Glutamatergic neuron (in vitro differentiated cells): ENCODE data around the gene TSPAN31. TPM values are rescaled to one million over a fixed set of nuclear protein-coding genes. Genes with fewer than 3 reads are reported as not detected.
A peak's percentile ranks its signal among the peaks of the same experiment; 100 is the strongest.

ENCODE experiments used
- DNase-seq: peaks from one replicate; pipeline ENCODE4 v3.0.0; 2022
- H3K27ac Mint-ChIP-seq: one replicate; pipeline ENCODE4 v1.8.0; 2020; ENCODE audit warnings: mild to moderate bottlenecking, mixed read lengths, inconsistent platforms; ENCODE audit not compliant: unreplicated experiment
- H3K27me3 Mint-ChIP-seq: one replicate; pipeline ENCODE4 v1.8.0; 2020; ENCODE audit warnings: mild to moderate bottlenecking, moderate library complexity, mixed read lengths, inconsistent platforms; ENCODE audit not compliant: unreplicated experiment
- H3K36me3 Mint-ChIP-seq: one replicate; pipeline ENCODE4 v1.8.0; 2020; ENCODE audit warnings: mild to moderate bottlenecking, mixed read lengths, inconsistent platforms; ENCODE audit not compliant: unreplicated experiment
- H3K4me1 Mint-ChIP-seq: one replicate; pipeline ENCODE4 v1.8.0; 2020; ENCODE audit warnings: mild to moderate bottlenecking, low read depth, mixed read lengths, inconsistent platforms; ENCODE audit not compliant: unreplicated experiment
- H3K4me3 Mint-ChIP-seq: one replicate; pipeline ENCODE4 v1.8.0; 2020; ENCODE audit warnings: mild to moderate bottlenecking, mixed read lengths, inconsistent platforms; ENCODE audit not compliant: unreplicated experiment
- H3K9me3 Mint-ChIP-seq: one replicate; pipeline ENCODE4 v1.8.0; 2020; ENCODE audit warnings: mild to moderate bottlenecking, moderate library complexity, mixed read lengths, inconsistent platforms; ENCODE audit not compliant: unreplicated experiment
- total RNA-seq: library from RNA; stranded (reverse); fragmentation: NEBNext Ultra II Directional; extraction: Animal tissue kit (Norgen Biotek cat#: 25700); gene quantifications from one replicate; pipeline ENCODE4 v1.2.1, GENCODE V29; 2021; ENCODE audit not compliant: unreplicated experiment
- TF ChIP-seq, protein P1 (sequence below): fragments of 200-600 bp; sonication (generic); IDR thresholded peaks from one replicate; pipeline ENCODE4 v1.5.0; 2021; ENCODE audit not compliant: partially characterized antibody, unreplicated experiment

TSPAN31 gene
- total RNA-seq, 1 donor from 2014 or later, result 27.2 TPM

DNA sequence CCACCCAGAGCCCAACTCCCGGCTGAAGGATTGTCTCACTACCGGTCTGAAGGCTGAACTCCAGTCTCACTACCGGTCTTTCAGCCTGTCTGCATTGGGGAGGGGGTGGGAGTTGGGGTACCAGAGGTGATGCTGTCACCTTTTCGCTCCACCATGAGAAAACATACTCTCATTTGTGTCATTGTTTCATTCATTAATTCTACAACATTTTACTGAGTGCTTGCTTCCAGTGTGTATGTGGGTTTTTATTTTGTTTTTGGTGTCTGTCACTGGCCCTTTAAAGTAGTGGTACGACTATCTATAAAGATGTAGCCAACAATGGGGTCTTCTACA is 7.8 kb downstream of the TSPAN31 start:
- H3K27ac Mint-ChIP-seq, result peak overlapping the region; percentile 100
- H3K4me1 Mint-ChIP-seq, result peaks cover 28% of the 10 kb centered on the region
- no peak for DNase-seq
- peaks cover 19% of the 10 kb centered on the region for H3K27me3 Mint-ChIP-seq
- peak overlapping the region; percentile 100 for H3K4me3 Mint-ChIP-seq
- TF ChIP-seq, protein P1, sequence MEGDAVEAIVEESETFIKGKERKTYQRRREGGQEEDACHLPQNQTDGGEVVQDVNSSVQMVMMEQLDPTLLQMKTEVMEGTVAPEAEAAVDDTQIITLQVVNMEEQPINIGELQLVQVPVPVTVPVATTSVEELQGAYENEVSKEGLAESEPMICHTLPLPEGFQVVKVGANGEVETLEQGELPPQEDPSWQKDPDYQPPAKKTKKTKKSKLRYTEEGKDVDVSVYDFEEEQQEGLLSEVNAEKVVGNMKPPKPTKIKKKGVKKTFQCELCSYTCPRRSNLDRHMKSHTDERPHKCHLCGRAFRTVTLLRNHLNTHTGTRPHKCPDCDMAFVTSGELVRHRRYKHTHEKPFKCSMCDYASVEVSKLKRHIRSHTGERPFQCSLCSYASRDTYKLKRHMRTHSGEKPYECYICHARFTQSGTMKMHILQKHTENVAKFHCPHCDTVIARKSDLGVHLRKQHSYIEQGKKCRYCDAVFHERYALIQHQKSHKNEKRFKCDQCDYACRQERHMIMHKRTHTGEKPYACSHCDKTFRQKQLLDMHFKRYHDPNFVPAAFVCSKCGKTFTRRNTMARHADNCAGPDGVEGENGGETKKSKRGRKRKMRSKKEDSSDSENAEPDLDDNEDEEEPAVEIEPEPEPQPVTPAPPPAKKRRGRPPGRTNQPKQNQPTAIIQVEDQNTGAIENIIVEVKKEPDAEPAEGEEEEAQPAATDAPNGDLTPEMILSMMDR, result no peak
- H3K9me3 Mint-ChIP-seq, result peaks cover 22% of the 10 kb centered on the region
- H3K36me3 Mint-ChIP-seq, result peaks cover 8% of the 10 kb centered on the region

GRCh38 chr12:57753756-57754337 is 9.0 kb downstream of the TSPAN31 start:
- DNase-seq, result no peak
- H3K9me3 Mint-ChIP-seq, result peaks cover 22% of the 10 kb centered on the region
- H3K36me3 Mint-ChIP-seq, result peaks cover 5% of the 10 kb centered on the region
- TF ChIP-seq, protein P1, result no peak
- no peak overlapping the region for H3K27ac Mint-ChIP-seq
- peaks cover 19% of the 10 kb centered on the region for H3K27me3 Mint-ChIP-seq
- peak overlapping the region; percentile 88 for H3K4me3 Mint-ChIP-seq
- H3K4me1 Mint-ChIP-seq, result peaks cover 28% of the 10 kb centered on the region

DNA sequence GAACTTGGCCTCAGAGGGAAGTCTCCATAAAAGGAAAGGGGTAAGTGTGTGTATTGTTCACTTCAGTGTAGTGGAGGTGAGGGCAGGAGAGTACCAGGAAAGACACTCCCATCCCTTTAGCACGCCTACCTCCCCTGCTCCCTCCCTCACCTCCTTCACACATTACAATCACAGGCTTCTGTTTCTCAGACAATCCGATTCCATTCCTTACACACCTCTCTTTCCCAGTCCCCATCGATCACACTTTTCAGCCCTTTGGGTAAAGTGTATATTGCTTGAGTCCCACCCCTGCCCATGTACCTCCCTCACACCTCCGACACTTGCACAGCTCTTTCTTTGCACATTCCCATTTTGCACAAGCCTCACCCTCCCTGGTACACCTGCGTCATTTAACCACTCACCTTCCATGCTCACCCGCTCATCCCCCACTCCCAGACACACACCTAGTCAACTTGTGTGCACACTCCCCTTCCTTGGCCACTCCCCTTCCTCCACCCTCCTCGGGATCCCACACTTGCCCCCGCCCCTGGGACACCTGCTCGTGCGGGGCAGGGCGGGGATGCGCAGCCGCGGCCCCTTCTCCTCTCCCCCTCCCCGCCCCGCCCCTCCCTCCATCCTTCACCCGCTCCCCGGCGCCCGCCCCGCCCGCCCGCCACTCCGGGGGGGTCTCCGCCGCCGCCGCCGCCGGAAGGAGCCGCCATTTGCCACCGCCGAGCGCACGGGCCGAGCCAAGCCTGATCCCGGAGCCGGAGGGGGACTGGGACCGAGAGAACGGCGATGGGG is 9.8 kb downstream of the TSPAN31 start, which contains the start of gene MARCHF9:
TSS of gene MARCHF9 (plus strand) at position 693 of the 783 bp plus-strand sequence. CDS start 426 bp downstream, outside the sequence.
- Mint-ChIP-seq H3K4me3 (peak within 1 kb of the TSS; percentile 88), H3K4me1 (peaks cover 28% of the 10 kb centered on the region), H3K27ac (peak within 1 kb of the TSS; percentile 2), H3K27me3 (peaks cover 21% of the 10 kb centered on the region), H3K9me3 (peaks cover 22% of the 10 kb centered on the region), H3K36me3 (peaks cover 5% of the 10 kb centered on the region)
- peak; percentile 64 for DNase-seq
- TF ChIP-seq, protein P1, result no peak

- TF ChIP-seq, protein P1, result no peak
- peaks cover 22% of the 10 kb centered on the region for H3K9me3 Mint-ChIP-seq
- peaks cover 22% of the 10 kb centered on the region for H3K27me3 Mint-ChIP-seq
- no peak overlapping the region for H3K4me3 Mint-ChIP-seq
- peaks cover 28% of the 10 kb centered on the region for H3K4me1 Mint-ChIP-seq
- H3K27ac Mint-ChIP-seq, result no peak overlapping the region
- H3K36me3 Mint-ChIP-seq, result peaks cover 5% of the 10 kb centered on the region
- no peak for DNase-seq
These were observed 10.3 kb downstream of the TSPAN31 start for GRCh38 chr12:57755194-57755453.
